ENCODE measurements around the gene DDX51. TPM values are rescaled to one million over a fixed set of nuclear protein-coding genes. Genes with fewer than 3 reads are reported as not detected.
"Not testable (repeated sequence)": the region's sequence is repeated elsewhere in the genome, so short reads cannot be mapped to it uniquely, and the experiment has no call there.

Gene DDX51
- total RNA-seq, 6 experiments from 2014 or later, result 13.8 to 18.3 (median 16.8) TPM

- Mint-ChIP-seq H3K36me3 (ENCODE audit: low read depth) (peaks cover 4% of the 10 kb centered on the region; the same call in 1 of the 2 replicates), H3K9me3 (no peaks in the 10 kb centered on the region), H3K4me1 (ENCODE audit: low read depth) (peaks cover 34% of the 10 kb centered on the region), H3K27me3 (ENCODE audit: insufficient read depth) (peaks cover 4% of the 10 kb centered on the region), H3K27ac (no peak overlapping the region; the same call in 1 of the 2 replicates), H3K4me3 (no peak overlapping the region)
- no peak for TF ChIP-seq CTCF (IDR thresholded peaks at IDR 0.05)
- no peak for DNase-seq
Measured at GRCh38 chr12:132140501-132140900, 3.6 kb downstream of the DDX51 start.

- no peaks in the 10 kb centered on the region for H3K9me3 Mint-ChIP-seq
- no peak overlapping the region for H3K4me3 Mint-ChIP-seq
- H3K27me3 Mint-ChIP-seq (ENCODE audit: insufficient read depth), result peaks cover 4% of the 10 kb centered on the region
- TF ChIP-seq CTCF (IDR thresholded peaks at IDR 0.05), result no peak
- no peak for DNase-seq
- no peak overlapping the region for H3K27ac Mint-ChIP-seq
- peaks cover 4% of the 10 kb centered on the region; the same call in 1 of the 2 replicates for H3K36me3 Mint-ChIP-seq (ENCODE audit: low read depth)
- H3K4me1 Mint-ChIP-seq (ENCODE audit: low read depth), result peaks cover 28% of the 10 kb centered on the region
Measured at GRCh38 chr12:132139912-132140311, 4.2 kb downstream of the DDX51 start.

GRCh38 chr12:132138941-132139871 is 4.9 kb downstream of the DDX51 start:
- H3K9me3 Mint-ChIP-seq, result no peaks in the 10 kb centered on the region
- peaks cover 4% of the 10 kb centered on the region; the same call in 1 of the 2 replicates for H3K36me3 Mint-ChIP-seq (ENCODE audit: low read depth)
- no peak for TF ChIP-seq CTCF (IDR thresholded peaks at IDR 0.05)
- no peak overlapping the region for H3K27ac Mint-ChIP-seq
- H3K4me3 Mint-ChIP-seq, result no peak overlapping the region
- peaks cover 25% of the 10 kb centered on the region for H3K4me1 Mint-ChIP-seq (ENCODE audit: low read depth)
- peaks cover 3% of the 10 kb centered on the region for H3K27me3 Mint-ChIP-seq (ENCODE audit: insufficient read depth)
- no peak for DNase-seq

- H3K9me3 Mint-ChIP-seq, result no peaks in the 10 kb centered on the region
- H3K27ac Mint-ChIP-seq, result no peak overlapping the region
- peaks cover 4% of the 10 kb centered on the region; the same call in 1 of the 2 replicates for H3K36me3 Mint-ChIP-seq (ENCODE audit: low read depth)
Measured at GRCh38 chr12:132137483-132138125, 6.5 kb downstream of the DDX51 start.

GRCh38 chr12:132136226-132136625 is 7.9 kb downstream of the DDX51 start:
- H3K36me3 Mint-ChIP-seq (ENCODE audit: low read depth); H3K4me3 Mint-ChIP-seq; H3K27ac Mint-ChIP-seq; H3K9me3 Mint-ChIP-seq; DNase-seq; H3K27me3 Mint-ChIP-seq (ENCODE audit: insufficient read depth): not testable (repeated sequence)
- H3K4me1 Mint-ChIP-seq (ENCODE audit: low read depth), result peaks cover 13% of the 10 kb centered on the region; the same call in 1 of the 2 replicates

More at GRCh38 chr12:132137483-132138125, 6.5 kb downstream of the DDX51 start:
- peaks cover 17% of the 10 kb centered on the region for H3K4me1 Mint-ChIP-seq (ENCODE audit: low read depth)
- TF ChIP-seq CTCF (IDR thresholded peaks at IDR 0.05), result no peak
- no peak for DNase-seq
- H3K27me3 Mint-ChIP-seq (ENCODE audit: insufficient read depth), result peaks cover 2% of the 10 kb centered on the region
- H3K4me3 Mint-ChIP-seq, result no peak overlapping the region

- not testable (repeated sequence) for H3K9me3 Mint-ChIP-seq; H3K36me3 Mint-ChIP-seq (ENCODE audit: low read depth); H3K4me3 Mint-ChIP-seq; H3K27me3 Mint-ChIP-seq (ENCODE audit: insufficient read depth); DNase-seq; H3K27ac Mint-ChIP-seq
- peaks cover 13% of the 10 kb centered on the region; the same call in 1 of the 2 replicates for H3K4me1 Mint-ChIP-seq (ENCODE audit: low read depth)
Measured at GRCh38 chr12:132134653-132135183, 9.4 kb downstream of the DDX51 start.

Measured in HFFc6 (cell line).